Measurements from ENCODE around the gene L1TD1. TPM values are rescaled to one million over a fixed set of nuclear protein-coding genes. Genes with fewer than 3 reads are reported as not detected.
A peak's percentile ranks its signal among the peaks of the same experiment; 100 is the strongest.

The L1TD1 gene
- total RNA-seq, 2 donors from 2014 or later: 0.52 TPM; not detected in 1

DNA sequence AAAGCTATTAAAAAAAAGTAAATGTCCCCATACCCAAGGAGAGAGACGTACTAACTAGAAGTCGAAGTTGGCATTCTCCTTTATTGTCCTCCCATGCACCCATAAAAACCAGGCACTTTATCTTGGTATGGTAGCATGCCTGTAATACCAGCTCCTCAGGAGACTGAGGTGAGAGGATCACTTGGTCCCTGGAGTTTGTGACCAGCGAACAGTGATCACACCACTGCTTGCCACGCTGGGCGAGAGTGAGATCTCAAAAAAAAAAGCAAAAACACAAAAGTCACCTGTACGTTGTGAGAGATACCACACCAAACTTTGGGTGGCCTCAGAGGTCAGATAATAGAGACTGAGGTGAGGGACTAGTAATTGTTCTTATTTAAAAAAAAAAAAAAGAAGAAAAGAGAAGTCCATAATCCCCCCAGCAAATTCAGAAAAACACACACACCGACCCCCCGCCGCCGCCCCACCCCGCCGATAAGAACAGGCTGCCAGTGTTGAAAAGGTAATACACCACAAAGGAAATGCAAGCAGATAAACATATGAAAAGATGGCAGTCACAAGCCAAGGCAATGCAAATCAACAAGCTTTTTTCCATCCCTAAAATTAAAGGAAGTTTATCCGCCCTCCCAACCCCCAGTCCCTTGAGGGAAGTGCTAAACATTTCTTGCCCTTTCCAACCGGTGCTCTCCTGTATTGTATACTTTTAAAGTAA lies 3.6 kb downstream of the L1TD1 start:
- Histone ChIP-seq H3K27ac (no peak overlapping the region), H3K4me1 (peaks cover 12% of the 10 kb centered on the region), H3K27me3 (peaks cover 4 to 7% of the 10 kb centered on the region in 2 donors), H3K36me3 (replicated peaks in 1 of 2; ENCODE audit: insufficient read depth in 1 of 2, low read depth in 2 of 2) (no peaks in the 10 kb centered on the region), H3K9me3 (no peaks in the 10 kb centered on the region), H3K4me3 (no peak overlapping the region)
- DNase-seq (no peak), ATAC-seq (no peak)
- TF ChIP-seq POLR2A (IDR thresholded peaks at IDR 0.05) (no peak), CTCF (IDR thresholded peaks at IDR 0.05) (no peak)
- WGBS, 2 donors: 53 to 67% methylated on average over 14 of the region's 14 CpGs
- intact Hi-C loops (cut with DNase I): no loop called here

DNA sequence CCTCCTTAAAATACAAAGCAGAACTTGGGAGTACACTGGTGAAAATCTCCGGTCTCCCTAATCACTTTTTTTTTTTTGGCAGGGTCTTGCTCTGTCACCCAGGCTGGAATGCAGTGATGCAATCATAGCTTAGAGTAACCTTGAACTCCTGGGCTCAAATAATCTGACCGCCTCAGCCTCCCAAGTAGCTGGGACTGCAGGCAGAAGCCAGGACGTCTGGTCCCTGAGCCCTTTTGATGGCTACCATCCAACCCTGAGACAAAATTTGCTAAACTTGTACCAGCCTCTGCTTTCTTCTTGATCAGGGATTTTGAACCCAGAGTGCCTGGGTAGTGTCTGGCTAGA lies 4.1 kb downstream of the L1TD1 start:
- Histone ChIP-seq H3K9me3 (no peaks in the 10 kb centered on the region), H3K27ac (no peak overlapping the region), H3K27me3 (peaks cover 4 to 7% of the 10 kb centered on the region in 2 donors), H3K36me3 (replicated peaks in 1 of 2; ENCODE audit: insufficient read depth in 1 of 2, low read depth in 2 of 2) (no peaks in the 10 kb centered on the region), H3K4me1 (peaks cover 12% of the 10 kb centered on the region), H3K4me3 (no peak overlapping the region)
- intact Hi-C loops (cut with DNase I): no loop called here
- DNase-seq (peak; percentile 32 to 57 (median 45)), ATAC-seq (peak; percentile 82)
- no peak for TF ChIP-seq CTCF (IDR thresholded peaks at IDR 0.05)
- no peak for TF ChIP-seq POLR2A (IDR thresholded peaks at IDR 0.05)
- WGBS, 2 donors: 3 to 16% methylated on average over 3 of the region's 3 CpGs

- no peaks in the 10 kb centered on the region for H3K36me3 ChIP-seq (replicated peaks in 1 of 2; ENCODE audit: insufficient read depth in 1 of 2, low read depth in 2 of 2)
- DNase-seq (no peak), ATAC-seq (no peak)
- no peaks in the 10 kb centered on the region for H3K9me3 ChIP-seq
- intact Hi-C loops (cut with DNase I): no loop called here
- H3K27me3 ChIP-seq: no peaks in the 10 kb centered on the region
- H3K4me3 ChIP-seq: no peak overlapping the region
- 95 to 98% methylated on average over 2 of the region's 2 CpGs for whole genome bisulfite sequencing, 2 donors
- no peak overlapping the region for H3K27ac ChIP-seq
- TF ChIP-seq CTCF (IDR thresholded peaks at IDR 0.05) (no peak), POLR2A (IDR thresholded peaks at IDR 0.05) (no peak)
- H3K4me1 ChIP-seq: no peaks in the 10 kb centered on the region
Observed at GRCh38 chr1:62207187-62207586, 12.5 kb downstream of the L1TD1 start.

DNA sequence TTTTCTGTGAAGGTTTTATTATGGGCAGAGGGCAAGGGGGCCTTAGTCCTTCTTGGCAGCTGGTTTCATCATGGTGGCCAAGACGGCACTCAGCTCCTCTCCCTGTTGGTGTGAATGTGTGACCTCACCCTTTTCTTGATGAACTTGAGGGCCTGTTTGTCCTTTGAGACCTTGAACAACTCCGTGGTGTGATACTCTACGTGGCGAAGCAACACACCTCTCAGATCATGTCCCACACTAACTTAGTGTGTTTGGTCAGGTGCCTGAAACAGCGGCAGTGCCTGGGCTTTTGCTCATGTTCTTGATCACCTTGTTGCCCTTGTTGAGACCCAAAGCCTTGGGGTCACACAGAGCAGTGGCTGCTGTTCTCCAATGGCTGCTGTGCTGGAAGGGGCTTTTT lies 13.4 kb downstream of the L1TD1 start:
- Histone ChIP-seq H3K36me3 (replicated peaks in 1 of 2; ENCODE audit: insufficient read depth in 1 of 2, low read depth in 2 of 2) (no peaks in the 10 kb centered on the region), H3K27ac (no peak overlapping the region), H3K9me3 (no peaks in the 10 kb centered on the region), H3K4me3 (no peak overlapping the region), H3K4me1 (no peaks in the 10 kb centered on the region), H3K27me3 (no peaks in the 10 kb centered on the region)
- DNase-seq: no peak
- TF ChIP-seq CTCF (IDR thresholded peaks at IDR 0.05): no peak
- TF ChIP-seq POLR2A (IDR thresholded peaks at IDR 0.05): no peak
- 83 to 90% methylated on average over 5 of the region's 5 CpGs for WGBS, 2 donors
- no peak for ATAC-seq
- intact Hi-C loops (cut with DNase I): no loop called here

DNA sequence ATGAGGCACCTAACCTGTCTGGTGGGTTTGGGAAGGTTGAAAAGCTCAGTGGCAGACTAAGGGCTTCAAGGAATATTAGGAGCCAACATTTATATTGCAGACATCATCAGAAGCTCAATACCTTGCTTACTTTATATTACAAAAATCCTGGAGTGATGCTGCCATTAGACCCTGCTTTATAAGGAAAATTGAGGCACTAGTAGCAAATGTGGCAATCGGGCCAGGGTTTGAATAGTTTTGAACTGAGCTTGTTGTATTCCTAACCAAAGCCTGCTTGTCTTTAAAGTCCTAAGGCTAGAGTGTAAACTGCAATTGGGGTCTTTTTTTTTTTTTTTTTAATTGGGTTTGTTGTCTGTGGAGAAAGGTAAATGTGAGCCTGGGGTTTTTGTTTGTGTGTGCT lies 14.3 kb downstream of the L1TD1 start:
- no peak for ATAC-seq
- no peak overlapping the region for H3K27ac ChIP-seq
- H3K27me3 ChIP-seq: no peaks in the 10 kb centered on the region
- intact Hi-C loops (cut with DNase I): no loop called here
- no peaks in the 10 kb centered on the region for H3K9me3 ChIP-seq
- TF ChIP-seq CTCF (IDR thresholded peaks at IDR 0.05): no peak
- TF ChIP-seq POLR2A (IDR thresholded peaks at IDR 0.05): no peak
- DNase-seq: no peak
- no peak overlapping the region for H3K4me3 ChIP-seq
- no peaks in the 10 kb centered on the region for H3K4me1 ChIP-seq
- H3K36me3 ChIP-seq (replicated peaks in 1 of 2; ENCODE audit: insufficient read depth in 1 of 2, low read depth in 2 of 2): no peaks in the 10 kb centered on the region
- WGBS, 2 donors: 22 to 30% methylated on average over 1 of the region's 1 CpG

All from body of pancreas (tissue), 4 donors.